ENCODE results near the gene NPNT. TPM values are rescaled to one million over a fixed set of nuclear protein-coding genes. Genes with fewer than 3 reads are reported as not detected.
A peak's percentile ranks its signal among the peaks of the same experiment; 100 is the strongest.

NPNT gene
- total RNA-seq, 2 donors from 2014 or later: 0.88 to 1.6 TPM

- Mint-ChIP-seq H3K4me1 (peaks cover 22% of the 10 kb centered on the region), H3K36me3 (ENCODE audit: low read depth) (no peaks in the 10 kb centered on the region), H3K9me3 (no peaks in the 10 kb centered on the region), H3K27me3 (ENCODE audit: insufficient read depth) (peaks cover 87% of the 10 kb centered on the region), H3K4me3 (peak overlapping the region; percentile 61), H3K27ac (no peak overlapping the region)
- TF ChIP-seq CTCF (conservative IDR thresholded peaks at IDR 0.05): no peak
- 8 to 12% methylated on average over 13 to 22 of the region's 22 CpGs for WGBS, 2 experiments (ENCODE audit: insufficient coverage in 1 of 2, insufficient read length in 1 of 2)
- Histone ChIP-seq H3K4me3 (ENCODE audit: low read length) (peak overlapping the region; percentile 81), H3K27me3 (ENCODE audit: control insufficient read depth, insufficient read depth, low read length, poor library complexity, severe bottlenecking) (peaks cover 69% of the 10 kb centered on the region), H3K4me1 (ENCODE audit: control insufficient read depth, insufficient read depth, low read length) (peaks cover 4% of the 10 kb centered on the region), H3K9ac (ENCODE audit: extremely low read depth, low read length, poor library complexity, severe bottlenecking) (no peak overlapping the region), H3K27ac (ENCODE audit: low read depth, low read length) (no peak overlapping the region), H3K36me3 (ENCODE audit: control insufficient read depth, insufficient read depth, low read length) (no peaks in the 10 kb centered on the region), H3K9me3 (ENCODE audit: control insufficient read depth, low read length) (no peaks in the 10 kb centered on the region)
- peak; percentile 80 for DNase-seq
These were observed 1.2 kb downstream of the NPNT start for GRCh38 chr4:105896461-105896942.

GRCh38 chr4:105896984-105897775 is 1.9 kb downstream of the NPNT start:
- Mint-ChIP-seq H3K9me3 (no peaks in the 10 kb centered on the region), H3K27me3 (ENCODE audit: insufficient read depth) (peaks cover 81% of the 10 kb centered on the region), H3K4me1 (peaks cover 22% of the 10 kb centered on the region), H3K36me3 (ENCODE audit: low read depth) (no peaks in the 10 kb centered on the region), H3K4me3 (peak overlapping the region; percentile 61), H3K27ac (no peak overlapping the region)
- Histone ChIP-seq H3K27ac (ENCODE audit: low read depth, low read length) (no peak overlapping the region), H3K4me3 (ENCODE audit: low read length) (peak overlapping the region; percentile 81), H3K27me3 (ENCODE audit: control insufficient read depth, insufficient read depth, low read length, poor library complexity, severe bottlenecking) (peaks cover 62% of the 10 kb centered on the region), H3K9ac (ENCODE audit: extremely low read depth, low read length, poor library complexity, severe bottlenecking) (no peak overlapping the region), H3K9me3 (ENCODE audit: control insufficient read depth, low read length) (no peaks in the 10 kb centered on the region), H3K36me3 (ENCODE audit: control insufficient read depth, insufficient read depth, low read length) (no peaks in the 10 kb centered on the region), H3K4me1 (ENCODE audit: control insufficient read depth, insufficient read depth, low read length) (peaks cover 4% of the 10 kb centered on the region)
- TF ChIP-seq CTCF (conservative IDR thresholded peaks at IDR 0.05): no peak
- no peak for DNase-seq
- 20 to 49% methylated on average over 1 to 3 of the region's 3 CpGs for WGBS, 2 experiments (ENCODE audit: insufficient coverage in 1 of 2, insufficient read length in 1 of 2)

- TF ChIP-seq CTCF (conservative IDR thresholded peaks at IDR 0.05): no peak
- no peak overlapping the region for H3K27ac ChIP-seq (ENCODE audit: low read depth, low read length)
- Mint-ChIP-seq H3K36me3 (ENCODE audit: low read depth) (no peaks in the 10 kb centered on the region), H3K4me3 (no peak overlapping the region), H3K27me3 (ENCODE audit: insufficient read depth) (peaks cover 51% of the 10 kb centered on the region), H3K4me1 (peaks cover 22% of the 10 kb centered on the region), H3K27ac (no peak overlapping the region), H3K9me3 (no peaks in the 10 kb centered on the region)
- H3K36me3 ChIP-seq (ENCODE audit: control insufficient read depth, insufficient read depth, low read length): no peaks in the 10 kb centered on the region
- no peaks in the 10 kb centered on the region for H3K9me3 ChIP-seq (ENCODE audit: control insufficient read depth, low read length)
- H3K27me3 ChIP-seq (ENCODE audit: control insufficient read depth, insufficient read depth, low read length, poor library complexity, severe bottlenecking): peaks cover 29% of the 10 kb centered on the region
- H3K4me1 ChIP-seq (ENCODE audit: control insufficient read depth, insufficient read depth, low read length): peaks cover 4% of the 10 kb centered on the region
- 96 to 100% methylated on average over 1 to 2 of the region's 2 CpGs for WGBS, 2 experiments (ENCODE audit: insufficient coverage in 1 of 2, insufficient read length in 1 of 2)
- DNase-seq: no peak
- no peak overlapping the region for H3K4me3 ChIP-seq (ENCODE audit: low read length)
- no peak overlapping the region for H3K9ac ChIP-seq (ENCODE audit: extremely low read depth, low read length, poor library complexity, severe bottlenecking)
These were observed 5.3 kb downstream of the NPNT start for GRCh38 chr4:105900541-105900940.

All from endodermal cell (in vitro differentiated cells).